Hematopoietic multipotent progenitor cell treated with erythropoietin and hydrocortisone succinate and interleukin-3 and kit ligand, for 6 days (in vitro differentiated cells): ENCODE data around the gene TP53I11.

Experiments
- DNase-seq: peaks from one replicate; pipeline ENCODE4 v3.0.0-alpha.2; 2015

TP53I11 gene

GRCh38 chr11:44911029-44911814 lies 39.5 kb downstream of the TP53I11 start:
- peak; percentile 99 for DNase-seq

- DNase-seq, result no peak
Observed at GRCh38 chr11:44910591-44910990, 40.1 kb downstream of the TP53I11 start.

- DNase-seq, result no peak
Observed at GRCh38 chr11:44909557-44909956, 41.1 kb downstream of the TP53I11 start.

GRCh38 chr11:44906649-44907048 lies 44.0 kb downstream of the TP53I11 start:
- DNase-seq, result peak; percentile 56

GRCh38 chr11:44905131-44905866 lies 45.4 kb downstream of the TP53I11 start:
- no peak for DNase-seq

GRCh38 chr11:44904261-44905020 lies 46.2 kb downstream of the TP53I11 start:
- peak; percentile 89 for DNase-seq

- no peak for DNase-seq
Observed at GRCh38 chr11:44903518-44903917, 47.2 kb downstream of the TP53I11 start.

- no peak for DNase-seq
Observed at GRCh38 chr11:44903035-44903434, 47.6 kb downstream of the TP53I11 start.

GRCh38 chr11:44901786-44902185 lies 48.9 kb downstream of the TP53I11 start:
- DNase-seq, result no peak

- no peak for DNase-seq
Observed at GRCh38 chr11:44901120-44901633, 49.5 kb downstream of the TP53I11 start.

- peak; percentile 69 for DNase-seq
Observed at GRCh38 chr11:44899959-44900358, 50.7 kb downstream of the TP53I11 start.

- peak; percentile 88 for DNase-seq
Observed at GRCh38 chr11:44893846-44894617, 56.7 kb downstream of the TP53I11 start.

- DNase-seq, result no peak
Observed at GRCh38 chr11:44893308-44893822, 57.3 kb downstream of the TP53I11 start.

- DNase-seq, result no peak
Observed at GRCh38 chr11:44892843-44893242, 57.8 kb downstream of the TP53I11 start.

GRCh38 chr11:44889266-44889665 lies 61.4 kb downstream of the TP53I11 start:
- DNase-seq, result no peak

- no peak for DNase-seq
Observed at GRCh38 chr11:44887636-44888035, 63.0 kb downstream of the TP53I11 start.

- DNase-seq, result no peak
Observed at GRCh38 chr11:44886790-44887140, 63.9 kb downstream of the TP53I11 start.

- DNase-seq, result no peak
Observed at GRCh38 chr11:44885919-44886789, 64.5 kb downstream of the TP53I11 start.

- DNase-seq, result no peak
Observed at GRCh38 chr11:44885065-44885810, 65.4 kb downstream of the TP53I11 start.

- DNase-seq, result no peak
Observed at GRCh38 chr11:44884056-44884455, 66.6 kb downstream of the TP53I11 start.

GRCh38 chr11:44883277-44883676 lies 67.4 kb downstream of the TP53I11 start:
- DNase-seq, result no peak
